Measurements from ENCODE around the gene POLE2. TPM values are rescaled to one million over a fixed set of nuclear protein-coding genes. Genes with fewer than 3 reads are reported as not detected.
"Not testable (repeated sequence)": the region's sequence is repeated elsewhere in the genome, so short reads cannot be mapped to it uniquely, and the experiment has no call there.

POLE2 gene
- total RNA-seq, 1 experiment from 2014 or later: 24.5 TPM

GRCh38 chr14:49704471-49704870 lies 16.5 kb upstream of the POLE2 start:
- H3K9me3 ChIP-seq (ENCODE audit: control insufficient read depth in 1 of 2, insufficient read depth in 1 of 2, low read depth in 1 of 2, low read length in 2 of 2); H3K27me3 ChIP-seq (ENCODE audit: insufficient read depth, low read length); POLR2A ChIA-PET; H2AFZ ChIP-seq (ENCODE audit: low read depth, low read length, poor library complexity, severe bottlenecking); DNase-seq (ENCODE audit: low read depth, low spot score); intact Hi-C loops (cut with micrococcal nuclease); BruUV-seq (replicated peaks); H3K9ac ChIP-seq (ENCODE audit: low read length); H3K4me1 ChIP-seq (ENCODE audit: control insufficient read depth in 1 of 2, insufficient read depth in 2 of 2, low read length in 2 of 2); H4K20me1 ChIP-seq (ENCODE audit: insufficient read depth); ATAC-seq; H3K27ac ChIP-seq (ENCODE audit: low read depth, low read length); RAD21 ChIA-PET (ENCODE audit: low non-redundant PET in 1 of 2, low total read pairs in 2 of 2, uncharacterized antibody in 2 of 2, unreplicated experiment in 2 of 2); H3K9me2 ChIP-seq (ENCODE audit: insufficient read depth); H3K79me2 ChIP-seq (ENCODE audit: insufficient read depth, low read length); H3K4me2 ChIP-seq (ENCODE audit: low read length); H3K36me3 ChIP-seq (ENCODE audit: control insufficient read depth in 1 of 2, insufficient read depth in 2 of 2, low read length in 2 of 2); CTCF ChIA-PET; H3K4me3 ChIP-seq (replicated peaks in 1 of 2; ENCODE audit: low read depth in 1 of 2, low read length in 2 of 2): not testable (repeated sequence)

- H3K9ac ChIP-seq (ENCODE audit: low read length): no peak overlapping the region
- DNase-seq (ENCODE audit: low read depth, low spot score) (no peak), ATAC-seq (no peak)
- H3K4me1 ChIP-seq (ENCODE audit: control insufficient read depth in 1 of 2, insufficient read depth in 2 of 2, low read length in 2 of 2): no peaks in the 10 kb centered on the region
- no peak overlapping the region for H2AFZ ChIP-seq (ENCODE audit: low read depth, low read length, poor library complexity, severe bottlenecking)
- POLR2A ChIA-PET: no interaction called here
- RAD21 ChIA-PET (ENCODE audit: low non-redundant PET in 1 of 2, low total read pairs in 2 of 2, uncharacterized antibody in 2 of 2, unreplicated experiment in 2 of 2): no interaction called here
- CTCF ChIA-PET: no interaction called here
- no peak for TF ChIP-seq EZH2phosphoT487 (IDR thresholded peaks at IDR 0.05; ENCODE audit: borderline replicate concordance)
- no peak for TF ChIP-seq POLR2A (IDR thresholded peaks at IDR 0.05; ENCODE audit: borderline replicate concordance, extremely low read depth, insufficient read depth, insufficient read length)
- no peak for TF ChIP-seq CTCF (IDR thresholded peaks at IDR 0.05 in 2 of 3, conservative IDR thresholded peaks at IDR 0.05 in 1 of 3; ENCODE audit: borderline replicate concordance in 1 of 3, insufficient read depth in 1 of 3, low read depth in 2 of 3, low read length in 2 of 3)
- TF ChIP-seq CEBPB (IDR thresholded peaks at IDR 0.05; ENCODE audit: low read depth): no peak
- intact Hi-C loops (cut with micrococcal nuclease): no loop called here
- no peak overlapping the region for H3K27ac ChIP-seq (ENCODE audit: low read depth, low read length)
- no peaks in the 10 kb centered on the region for H3K79me2 ChIP-seq (ENCODE audit: insufficient read depth, low read length)
- H3K36me3 ChIP-seq (ENCODE audit: control insufficient read depth in 1 of 2, insufficient read depth in 2 of 2, low read length in 2 of 2): no peaks in the 10 kb centered on the region
- H3K9me2 ChIP-seq (ENCODE audit: insufficient read depth): no peaks in the 10 kb centered on the region
- H3K27me3 ChIP-seq (ENCODE audit: insufficient read depth, low read length): no peaks in the 10 kb centered on the region
- no peak overlapping the region for H3K4me3 ChIP-seq (replicated peaks in 1 of 2; ENCODE audit: low read depth in 1 of 2, low read length in 2 of 2)
- no TSS peak for BruUV-seq (replicated peaks)
- no peaks in the 10 kb centered on the region for H3K9me3 ChIP-seq (ENCODE audit: control insufficient read depth in 1 of 2, insufficient read depth in 1 of 2, low read depth in 1 of 2, low read length in 2 of 2)
- H3K4me2 ChIP-seq (ENCODE audit: low read length): no peak overlapping the region
- no peaks in the 10 kb centered on the region for H4K20me1 ChIP-seq (ENCODE audit: insufficient read depth)
Measured at GRCh38 chr14:49703965-49704364, 16.0 kb upstream of the POLE2 start.
